ENCODE measurements around the gene SRBD1.

DNA sequence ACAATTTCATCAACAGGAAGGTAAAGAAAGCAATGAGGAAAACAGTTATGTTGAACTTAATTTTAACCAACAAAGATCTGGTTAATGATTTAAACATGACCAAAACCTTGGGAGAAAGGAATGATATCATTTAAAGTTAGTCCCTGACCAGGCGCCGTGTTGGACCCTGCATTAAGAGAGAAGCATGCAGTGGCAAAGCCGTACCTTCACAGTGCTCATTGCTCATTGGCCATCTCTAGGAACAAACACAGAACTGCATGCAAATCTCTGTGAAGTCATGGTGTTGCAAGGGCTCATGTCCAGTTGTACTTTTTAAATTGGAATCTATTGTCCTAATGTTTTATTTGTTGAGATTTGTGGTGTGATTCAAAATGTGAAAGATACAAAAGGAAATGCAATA lies 12.0 kb upstream of the SRBD1 start:
- TF ChIP-seq POLR2A (IDR thresholded peaks at IDR 0.05) (no peak), POLR2AphosphoS5 (IDR thresholded peaks at IDR 0.05) (no peak), CTCF (IDR thresholded peaks at IDR 0.05 in 8 of 11, conservative IDR thresholded peaks at IDR 0.05 in 3 of 11) (no peak)

Data from spleen (tissue), 7 donors.